ENCODE measurements around the gene RPL32. TPM values are rescaled to one million over a fixed set of nuclear protein-coding genes. Genes with fewer than 3 reads are reported as not detected.
A peak's percentile ranks its signal among the peaks of the same experiment; 100 is the strongest.

Gene RPL32
- total RNA-seq, 1 experiment from 2014 or later: 1,643 TPM

GRCh38 chr3:12815719-12816118, 25.6 kb downstream of the RPL32 start:
- no peaks in the 10 kb centered on the region for H3K36me3 Mint-ChIP-seq
- H3K4me1 Mint-ChIP-seq: peaks cover 11% of the 10 kb centered on the region
- TF ChIP-seq JUN (CRISPR knock-in tag; IDR thresholded peaks at IDR 0.05) (no peak), ATF2 (CRISPR knock-in tag; IDR thresholded peaks at IDR 0.05; ENCODE audit: borderline replicate concordance, low read depth) (no peak), PREB (CRISPR knock-in tag; IDR thresholded peaks at IDR 0.05; ENCODE audit: borderline replicate concordance) (no peak)
- H3K27me3 Mint-ChIP-seq (ENCODE audit: low read depth): no peaks in the 10 kb centered on the region
- POLR2A ChIA-PET: no interaction called here
- DNase-seq (ENCODE audit: low spot score) (peak; percentile 43), ATAC-seq (peak; percentile 62)
- CTCF ChIA-PET: interaction anchor here (0.6 to 1.6 kb wide), 9 partner anchors 15 to 135 kb away, joined by 3 to 7 read pairs (median 3); partner anchors contain the start of genes CAND2 and RPL32
- no peak overlapping the region for H3K4me3 Mint-ChIP-seq
- H3K9me3 Mint-ChIP-seq: no peaks in the 10 kb centered on the region
- 0 out of 2 replicates have a peak overlapping the region, but pooled peaks have one; percentile 57 for H3K27ac Mint-ChIP-seq

- Mint-ChIP-seq H3K27ac (no peak overlapping the region), H3K4me3 (no peak overlapping the region), H3K4me1 (peaks cover 12% of the 10 kb centered on the region), H3K36me3 (no peaks in the 10 kb centered on the region), H3K9me3 (no peaks in the 10 kb centered on the region), H3K27me3 (ENCODE audit: low read depth) (no peaks in the 10 kb centered on the region)
- ChIA-PET POLR2A (no interaction called here), CTCF (interaction anchor here (0.9 to 1.6 kb wide), 7 partner anchors 15 to 136 kb away, joined by 3 to 7 read pairs (median 3); partner anchors contain the start of gene CAND2)
- DNase-seq (ENCODE audit: low spot score) (no peak), ATAC-seq (no peak)
- no peak for TF ChIP-seq FOXK1 (CRISPR knock-in tag; IDR thresholded peaks at IDR 0.05)
- no peak for TF ChIP-seq E2F1 (CRISPR knock-in tag; IDR thresholded peaks at IDR 0.05)
- TF ChIP-seq, protein P1, sequence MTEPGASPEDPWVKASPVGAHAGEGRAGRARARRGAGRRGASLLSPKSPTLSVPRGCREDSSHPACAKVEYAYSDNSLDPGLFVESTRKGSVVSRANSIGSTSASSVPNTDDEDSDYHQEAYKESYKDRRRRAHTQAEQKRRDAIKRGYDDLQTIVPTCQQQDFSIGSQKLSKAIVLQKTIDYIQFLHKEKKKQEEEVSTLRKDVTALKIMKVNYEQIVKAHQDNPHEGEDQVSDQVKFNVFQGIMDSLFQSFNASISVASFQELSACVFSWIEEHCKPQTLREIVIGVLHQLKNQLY (CRISPR knock-in tag; IDR thresholded peaks at IDR 0.05): no peak
- no peak for TF ChIP-seq ZNF423 (CRISPR knock-in tag; IDR thresholded peaks at IDR 0.05)
- no peak for TF ChIP-seq CREM (CRISPR knock-in tag; IDR thresholded peaks at IDR 0.05)
- TF ChIP-seq ZNF671 (CRISPR knock-in tag; IDR thresholded peaks at IDR 0.05): no peak
- TF ChIP-seq ZNF281 (CRISPR knock-in tag; IDR thresholded peaks at IDR 0.05): no peak
- no peak for TF ChIP-seq TCF7 (CRISPR knock-in tag; IDR thresholded peaks at IDR 0.05; ENCODE audit: low read depth)
- TF ChIP-seq USF1 (CRISPR knock-in tag; IDR thresholded peaks at IDR 0.05): no peak
- TF ChIP-seq ZBTB21 (CRISPR knock-in tag; IDR thresholded peaks at IDR 0.05; ENCODE audit: borderline replicate concordance): no peak
- no peak for TF ChIP-seq GTF2I (CRISPR knock-in tag; conservative IDR thresholded peaks at IDR 0.05)
- TF ChIP-seq ZNF232 (CRISPR knock-in tag; IDR thresholded peaks at IDR 0.05): no peak
- TF ChIP-seq ZNF416 (CRISPR knock-in tag; IDR thresholded peaks at IDR 0.05): no peak
- TF ChIP-seq PRRX2 (CRISPR knock-in tag; IDR thresholded peaks at IDR 0.05): no peak
- TF ChIP-seq CBFB (CRISPR knock-in tag; IDR thresholded peaks at IDR 0.05; ENCODE audit: low read depth): no peak
- no peak for TF ChIP-seq ZNF263 (CRISPR knock-in tag; IDR thresholded peaks at IDR 0.05; ENCODE audit: low read depth)
These were observed 26.3 kb downstream of the RPL32 start for GRCh38 chr3:12815078-12815477.
